Measurements from ENCODE around the gene ELL2.

GRCh38 chr5:95985249-95985648, 23.6 kb upstream of the ELL2 start:
- TF ChIP-seq CTCF (IDR thresholded peaks at IDR 0.05; ENCODE audit: low read length): no peak
- TF ChIP-seq EZH2 (optimal IDR thresholded peaks at IDR 0.05; ENCODE audit: low read depth, low read length): no peak
- TF ChIP-seq EZH2phosphoT487 (IDR thresholded peaks at IDR 0.05; ENCODE audit: low read length): no peak
